Measurements from ENCODE around the gene MKI67. TPM values are rescaled to one million over a fixed set of nuclear protein-coding genes. Genes with fewer than 3 reads are reported as not detected.

The MKI67 gene
- total RNA-seq, 1 donor, result 2.5 TPM

Other genes with a start within 250 kb of the MKI67 start
- gene CLRN3, start 233.5 kb downstream of the MKI67 start, total RNA-seq, result not detected in 2 replicates
- 5.9 and 9.0 TPM in 2 replicates for gene PTPRE, start 219.3 kb downstream of the MKI67 start, total RNA-seq

Measured in osteoblast (primary cell).